Pancreas (tissue), 10 donors: ENCODE data around the gene CCDC112. TPM values are rescaled to one million over a fixed set of nuclear protein-coding genes. Genes with fewer than 3 reads are reported as not detected.

Experiments
- ATAC-seq, 4 donors: fragments of 200-7000 bp; cut with Tn5 transposase; one replicate each; pipeline versions ENCODE4 v1.8.0 to v1.9.1; 2020; ENCODE audit warnings: mild to moderate bottlenecking in 4 of 4, moderate library complexity in 4 of 4
- DNase-seq, 6 donors: peaks; one replicate each; pipeline ENCODE4 v3.0.0-alpha.2; 2020
- FAIRE-seq: peaks from 2 replicates; lab custom pipeline; 2012; peaks lifted over from hg19 to GRCh38; lab: Jason Lieb, UNC
- H3K27ac ChIP-seq, 4 donors: fragments of 200-600 bp; sonication (generic); 1 replicate in 3 of 4; 2 replicates in 1 of 4; pipeline versions ENCODE4 v1.5.0 to v1.8.0; 2020
- H3K27me3 ChIP-seq, 4 donors: fragments of 200-600 bp; one replicate each; pipeline ENCODE4 v1.8.0; 2021
- H3K36me3 ChIP-seq, 3 donors: fragments of 200-600 bp; sonication (generic) in 1 of 3; one replicate each; pipeline versions ENCODE4 v1.5.0 to v1.8.0; 2020 to 2021
- H3K4me1 ChIP-seq, 3 donors: fragments of 200-600 bp; one replicate each; pipeline ENCODE4 v1.8.0; 2021
- H3K4me3 ChIP-seq, 4 donors: fragments of 200-600 bp; sonication (generic) in 2 of 4; one replicate each; pipeline versions ENCODE4 v1.5.0 to v1.8.0; 2020 to 2021
- H3K9me3 ChIP-seq, 4 donors: fragments of 200-600 bp; one replicate each; pipeline ENCODE4 v1.8.0; 2021
- CTCF ChIP-seq, 4 donors: fragments of 200-600 bp; sonication (generic) in 3 of 4; IDR thresholded peaks; one replicate each; pipeline versions ENCODE4 v1.5.0 to v1.8.0; 2021; ENCODE audit warnings: antibody characterized with exemption in 4 of 4
- WGBS, 2 donors: extraction: QIAGEN DNeasy Blood & Tissue Kit; methylation state at CpG; one replicate each; pipeline ENCODE4 v1.1.7; 2013; 5-methylcytosine and 5-hydroxymethylcytosine counted together
- intact Hi-C, 3 donors: fragments of 100-400 bp; cut with DNase I; formaldehyde crosslinking; loops; one replicate each; pipeline versions ENCODE4 v1.11.1 to v1.14.2; 2022
- polyA plus RNA-seq, 2 donors: library from polyadenylated mRNA; stranded (reverse); fragments of 200-250 nt; gene quantifications; one replicate each; pipeline ENCODE4 v1.2.3, GENCODE V29; 2013
- total RNA-seq, 6 donors: library from RNA; stranded (reverse); fragmentation: NEBNext Ultra II Directional in 4 of 6; extraction: Animal tissue kit (Norgen Biotek cat#: 25700) in 4 of 6; gene quantifications; one replicate each; pipeline versions ENCODE4 v1.2.1 to v1.2.4, GENCODE V29; 2021 to 2023
- donor health status: healthy with polysubstance abuse.
- donor health status: DM: no; HTN: no; CAD: no; lungs with moderate emphysema.
- donor health status: DM: no; HTN: no; CAD: no.
- donor health status: control.
- donor health status: control.
- donor health status: Bipolar disorder and iron deficiency.
- donor health status: DM: yes; HTN: yes; CAD: no.
- donor health status: DM: no; HTN: no; CAD: no.
- donor health status: DM: no; HTN: no; CAD: no.
- donor health status: DM: yes; HTN: yes; CAD: no.

Gene CCDC112
- total and polyA plus RNA-seq, 8 donors: 3.3 to 7.9 (median 5.0) TPM

- ATAC-seq (no peak), DNase-seq (no peak), FAIRE-seq (no peak)
- Histone ChIP-seq H3K36me3 (no peaks in the 10 kb centered on the region), H3K27me3 (no peaks in the 10 kb centered on the region), H3K4me1 (no peaks in the 10 kb centered on the region), H3K27ac (no peak overlapping the region), H3K4me3 (no peak overlapping the region), H3K9me3 (no peaks in the 10 kb centered on the region)
- intact Hi-C loops: loop anchor here in 2 of 3 donors (5.0 kb wide), 2 partner anchors 259 to 264 kb away; no protein-coding TSS in a partner anchor
- no peak for TF ChIP-seq CTCF (IDR thresholded peaks at IDR 0.05)
- 69 to 88% methylated on average over 2 of the region's 2 CpGs for WGBS, 2 donors
Measured at GRCh38 chr5:115313052-115313451, 16.6 kb upstream of the CCDC112 start.

GRCh38 chr5:115309751-115310370, 13.4 kb upstream of the CCDC112 start:
- peak; percentile 18 to 62 (median 46) for TF ChIP-seq CTCF (IDR thresholded peaks at IDR 0.05)
- 0 to 3% methylated on average over 1 of the region's 1 CpG for WGBS, 2 donors
- H3K27me3 ChIP-seq: no peaks in the 10 kb centered on the region
- H3K9me3 ChIP-seq: no peaks in the 10 kb centered on the region
- ATAC-seq (peak; percentile 61 to 78 (median 75)), FAIRE-seq (peak; percentile 96), DNase-seq (no peak)
- intact Hi-C loops: loop anchor here (5.0 to 10.0 kb wide), 3 partner anchors 262 to 275 kb away; no protein-coding TSS in a partner anchor
- H3K27ac ChIP-seq: no peak overlapping the region
- no peak overlapping the region for H3K4me3 ChIP-seq
- H3K4me1 ChIP-seq: no peaks in the 10 kb centered on the region
- no peaks in the 10 kb centered on the region for H3K36me3 ChIP-seq

- DNase-seq: no peak
- H3K36me3 ChIP-seq: no peaks in the 10 kb centered on the region
- peaks cover 0 to 4% (median 0%) of the 10 kb centered on the region in 4 donors for H3K27me3 ChIP-seq
- TF ChIP-seq CTCF (IDR thresholded peaks at IDR 0.05): no peak
- H3K9me3 ChIP-seq: no peaks in the 10 kb centered on the region
- intact Hi-C loops: loop anchor here in 1 of 3 donors (10.0 kb wide), 1 partner anchor 276 kb away; no protein-coding TSS in a partner anchor
- H3K4me1 ChIP-seq: no peaks in the 10 kb centered on the region
- H3K4me3 ChIP-seq: no peak overlapping the region
- no peak for ATAC-seq
- H3K27ac ChIP-seq: no peak overlapping the region
- no peak for FAIRE-seq
Measured at GRCh38 chr5:115308815-115309214, 12.4 kb upstream of the CCDC112 start.

- Histone ChIP-seq H3K27me3 (peaks cover 0 to 4% (median 0%) of the 10 kb centered on the region in 4 donors), H3K36me3 (no peaks in the 10 kb centered on the region), H3K4me1 (no peaks in the 10 kb centered on the region), H3K9me3 (no peaks in the 10 kb centered on the region), H3K4me3 (no peak overlapping the region), H3K27ac (peak overlapping the region in 1 of 4 donors; percentile 3)
- intact Hi-C loops: loop anchor here in 1 of 3 donors (10.0 kb wide), 1 partner anchor 279 kb away; no protein-coding TSS in a partner anchor
- WGBS, 2 donors: 80 to 88% methylated on average over 1 of the region's 1 CpG
- DNase-seq (peak in 2 of 6 donors; percentile 11 to 18), ATAC-seq (peak; percentile 64 to 89 (median 81)), FAIRE-seq (peak; percentile 49)
- no peak for TF ChIP-seq CTCF (IDR thresholded peaks at IDR 0.05)
Measured at GRCh38 chr5:115306011-115306536, 9.6 kb upstream of the CCDC112 start.

- intact Hi-C loops: loop anchor here in 1 of 3 donors (10.0 kb wide), 1 partner anchor 280 kb away; no protein-coding TSS in a partner anchor
- no peaks in the 10 kb centered on the region for H3K4me1 ChIP-seq
- no peak for ATAC-seq
- H3K9me3 ChIP-seq: no peaks in the 10 kb centered on the region
- WGBS, 2 donors: 95 to 98% methylated on average over 1 of the region's 1 CpG
- no peak for FAIRE-seq
- H3K27ac ChIP-seq: no peak overlapping the region
- H3K27me3 ChIP-seq: peaks cover 0 to 4% (median 0%) of the 10 kb centered on the region in 4 donors
- H3K36me3 ChIP-seq: no peaks in the 10 kb centered on the region
- TF ChIP-seq CTCF (IDR thresholded peaks at IDR 0.05): no peak
- H3K4me3 ChIP-seq: no peak overlapping the region
- no peak for DNase-seq
Measured at GRCh38 chr5:115304496-115304895, 8.0 kb upstream of the CCDC112 start.
